GM13977 (cell line): Measurements from ENCODE around the gene CEMIP.

ENCODE experiments used
- DNase-seq: peaks from one replicate; pipeline ENCODE4 v3.0.0; 2012; ENCODE audit warnings: low spot score
- CTCF ChIP-seq: IDR thresholded peaks from 2 replicates; pipeline ENCODE4 v1.5.1; 2012; ENCODE audit warnings: mild to moderate bottlenecking, control low read depth; ENCODE audit not compliant: insufficient read depth; ENCODE audit errors: extremely low read depth, missing control alignments
- in situ Hi-C: fragments of 300-500 bp; cut with MboI; formaldehyde crosslinking; loops from one replicate; pipeline ENCODE4 v1.12.0; 2022; ENCODE audit warnings: low sequenced_read_pairs, low pct_unique_long_range_greater_than_20kb, mixed read lengths, inconsistent platforms; ENCODE audit not compliant: unreplicated experiment

Gene CEMIP

GRCh38 chr15:80942746-80943565, 163.8 kb downstream of the CEMIP start:
- in situ Hi-C loops = no loop called here
- DNase-seq = no peak
- TF ChIP-seq CTCF = no peak

GRCh38 chr15:80944818-80945217, 165.6 kb downstream of the CEMIP start:
- TF ChIP-seq CTCF = no peak
- no peak for DNase-seq
- in situ Hi-C loops = no loop called here

- TF ChIP-seq CTCF = no peak
- in situ Hi-C loops = no loop called here
- no peak for DNase-seq
Measured at GRCh38 chr15:80945605-80946004, 166.4 kb downstream of the CEMIP start.

- in situ Hi-C loops = no loop called here
- no peak for DNase-seq
- TF ChIP-seq CTCF = no peak
Measured at GRCh38 chr15:80946576-80946975, 167.4 kb downstream of the CEMIP start.

- DNase-seq = no peak
- in situ Hi-C loops = no loop called here
- no peak for TF ChIP-seq CTCF
Measured at GRCh38 chr15:80948651-80949292, 169.6 kb downstream of the CEMIP start.

- TF ChIP-seq CTCF = no peak
- DNase-seq = no peak
- in situ Hi-C loops = no loop called here
Measured at GRCh38 chr15:80949756-80950155, 170.6 kb downstream of the CEMIP start.
